ENCODE data around the gene DHX57. TPM values are rescaled to one million over a fixed set of nuclear protein-coding genes. Genes with fewer than 3 reads are reported as not detected.

Gene DHX57
- total RNA-seq, 4 donors from 2014 or later: 12.0 to 23.3 (median 16.4) TPM

- Histone ChIP-seq H3K4me3 (no peak overlapping the region), H3K27ac (no peak overlapping the region), H3K36me3 (no peaks in the 10 kb centered on the region), H3K27me3 (no peaks in the 10 kb centered on the region), H3K9me3 (no peaks in the 10 kb centered on the region), H3K4me1 (no peaks in the 10 kb centered on the region)
- TF ChIP-seq EP300 (IDR thresholded peaks at IDR 0.05) (no peak), POLR2AphosphoS5 (IDR thresholded peaks at IDR 0.05) (no peak), CTCF (IDR thresholded peaks at IDR 0.05) (no peak), POLR2A (IDR thresholded peaks at IDR 0.05) (no peak)
- no peak for DNase-seq (ENCODE audit: low spot score in 2 of 2)
- 93% methylated on average over 5 of the region's 5 CpGs for WGBS
Observed at GRCh38 chr2:38898256-38898655, 22.5 kb upstream of the DHX57 start.

DNA sequence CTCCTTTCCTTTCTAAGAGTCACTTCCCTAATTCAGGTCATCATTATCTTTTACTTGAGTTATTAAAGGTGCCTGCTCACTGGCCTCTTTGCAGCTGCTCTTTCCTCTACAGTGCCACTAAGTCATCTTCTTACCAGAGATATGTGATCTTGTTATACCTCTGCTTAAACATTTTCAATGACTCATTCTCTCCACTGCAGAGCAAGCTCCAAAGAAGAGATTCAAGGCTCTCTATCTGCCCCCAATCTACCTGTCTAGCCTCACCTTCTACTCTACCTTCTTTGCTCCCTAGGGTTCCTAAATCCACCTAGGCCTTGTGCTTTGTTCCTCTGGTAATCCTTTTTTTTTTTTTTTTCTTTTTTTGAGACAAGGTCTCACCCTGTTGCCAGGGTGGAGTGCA, 17.1 kb upstream of the DHX57 start:
- H3K4me1 ChIP-seq: no peaks in the 10 kb centered on the region

GRCh38 chr2:38889575-38889974, 13.8 kb upstream of the DHX57 start, which contains the start of gene ARHGEF33:
Gene ARHGEF33, plus strand, starts transcription at chr2:38889875. Its CDS starts 29,573 bp downstream, at chr2:38919448.
- no peaks in the 10 kb centered on the region for H3K36me3 ChIP-seq
- H3K4me1 ChIP-seq: no peaks in the 10 kb centered on the region
- H3K4me3 ChIP-seq: no peak within 1 kb of the TSS
- WGBS: 78% methylated on average over 3 of the region's 3 CpGs
- TF ChIP-seq POLR2A (IDR thresholded peaks at IDR 0.05): no peak
- no peak for TF ChIP-seq EP300 (IDR thresholded peaks at IDR 0.05)
- no peak for TF ChIP-seq CTCF (IDR thresholded peaks at IDR 0.05)
- no peak for TF ChIP-seq POLR2AphosphoS5 (IDR thresholded peaks at IDR 0.05)
- no peaks in the 10 kb centered on the region for H3K9me3 ChIP-seq
- no peaks in the 10 kb centered on the region for H3K27me3 ChIP-seq
- no peak within 1 kb of the TSS for H3K27ac ChIP-seq
- DNase-seq (ENCODE audit: low spot score in 2 of 2): no peak

More for the DNA sequence above, 17.1 kb upstream of the DHX57 start:
- no peak overlapping the region for H3K4me3 ChIP-seq
- no peaks in the 10 kb centered on the region for H3K9me3 ChIP-seq
- no peak for DNase-seq (ENCODE audit: low spot score in 2 of 2)
- H3K27ac ChIP-seq: no peak overlapping the region
- H3K27me3 ChIP-seq: no peaks in the 10 kb centered on the region
- H3K36me3 ChIP-seq: no peaks in the 10 kb centered on the region
- no peak for TF ChIP-seq POLR2A (IDR thresholded peaks at IDR 0.05)
- TF ChIP-seq POLR2AphosphoS5 (IDR thresholded peaks at IDR 0.05): no peak
- TF ChIP-seq CTCF (IDR thresholded peaks at IDR 0.05): no peak
- no peak for TF ChIP-seq EP300 (IDR thresholded peaks at IDR 0.05)

DNA sequence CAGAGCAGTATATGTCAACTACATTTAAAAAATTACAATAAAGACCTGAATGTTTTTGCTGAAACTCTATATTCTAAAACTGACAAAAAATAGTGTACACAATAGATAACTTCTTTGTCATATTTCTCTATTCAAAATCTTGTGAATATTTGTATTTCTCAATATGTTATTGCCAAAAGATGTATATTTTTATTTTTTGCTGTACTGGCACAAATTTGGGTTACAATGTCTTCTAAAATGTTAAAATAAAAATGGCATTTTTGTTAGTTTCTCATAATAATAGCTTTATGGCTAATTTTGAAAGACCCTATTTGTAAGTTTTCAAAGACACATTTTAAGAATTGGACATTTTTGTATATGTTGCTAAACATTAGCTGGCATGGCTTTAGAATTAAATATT, 13.3 kb upstream of the DHX57 start:
- H3K4me3 ChIP-seq: no peak overlapping the region
- no peak overlapping the region for H3K27ac ChIP-seq
- DNase-seq (ENCODE audit: low spot score in 2 of 2): no peak
- no peaks in the 10 kb centered on the region for H3K4me1 ChIP-seq
- TF ChIP-seq CTCF (IDR thresholded peaks at IDR 0.05) (no peak), POLR2A (IDR thresholded peaks at IDR 0.05) (no peak), POLR2AphosphoS5 (IDR thresholded peaks at IDR 0.05) (no peak), EP300 (IDR thresholded peaks at IDR 0.05) (no peak)
- no peaks in the 10 kb centered on the region for H3K36me3 ChIP-seq
- H3K9me3 ChIP-seq: no peaks in the 10 kb centered on the region
- H3K27me3 ChIP-seq: no peaks in the 10 kb centered on the region

- Histone ChIP-seq H3K27ac (no peak overlapping the region), H3K9me3 (no peaks in the 10 kb centered on the region), H3K27me3 (no peaks in the 10 kb centered on the region), H3K4me3 (no peak overlapping the region), H3K36me3 (peaks cover 7% of the 10 kb centered on the region), H3K4me1 (no peaks in the 10 kb centered on the region)
- WGBS: 92% methylated on average over 1 of the region's 1 CpG
- TF ChIP-seq POLR2AphosphoS5 (IDR thresholded peaks at IDR 0.05) (no peak), CTCF (IDR thresholded peaks at IDR 0.05) (no peak), EP300 (IDR thresholded peaks at IDR 0.05) (no peak), POLR2A (IDR thresholded peaks at IDR 0.05) (no peak)
- DNase-seq (ENCODE audit: low spot score in 2 of 2): no peak
Observed at GRCh38 chr2:38887902-38888554, 12.3 kb upstream of the DHX57 start.
